HG03103 (cell line): Measurements from ENCODE around the gene CNPY2.
"Not testable (repeated sequence)": the region's sequence is repeated elsewhere in the genome, so short reads cannot be mapped to it uniquely, and the experiment has no call there.

Experiments used
- ATAC-seq: cut with Tn5 transposase; IDR thresholded peaks from one replicate; pipeline ENCODE4 v1.9.1; 2021; ENCODE audit warnings: low read depth; ENCODE audit not compliant: unreplicated experiment

Gene CNPY2

GRCh38 chr12:56334490-56334793 is 18.7 kb upstream of the CNPY2 start:
- ATAC-seq: no peak

- peak; percentile 92 for ATAC-seq
These were observed 18.1 kb upstream of the CNPY2 start, which contains the start of gene PAN2 for GRCh38 chr12:56333679-56334489. Gene PAN2 (minus strand): TSS chr12:56334000. CDS start chr12:56333094, 906 bp downstream.

- ATAC-seq: no peak
These were observed 17.4 kb upstream of the CNPY2 start for GRCh38 chr12:56333197-56333678.

- no peak for ATAC-seq
These were observed 16.9 kb upstream of the CNPY2 start for GRCh38 chr12:56332512-56333196.

GRCh38 chr12:56330936-56331490 is 15.2 kb upstream of the CNPY2 start:
- ATAC-seq: no peak

- no peak for ATAC-seq
These were observed 10.7 kb upstream of the CNPY2 start for GRCh38 chr12:56326533-56326932.

GRCh38 chr12:56326126-56326525 is 10.3 kb upstream of the CNPY2 start:
- ATAC-seq: no peak

GRCh38 chr12:56324206-56324605 is 8.4 kb upstream of the CNPY2 start:
- ATAC-seq: no peak

GRCh38 chr12:56321610-56322009 is 5.8 kb upstream of the CNPY2 start:
- not testable (repeated sequence) for ATAC-seq

GRCh38 chr12:56321027-56321426 is 5.2 kb upstream of the CNPY2 start:
- no peak for ATAC-seq

- no peak for ATAC-seq
These were observed 1.9 kb upstream of the CNPY2 start for GRCh38 chr12:56317675-56318074.

GRCh38 chr12:56315249-56315621 is 553 bp downstream of the CNPY2 start:
- no peak for ATAC-seq

GRCh38 chr12:56311003-56311402 is 4.8 kb downstream of the CNPY2 start:
- no peak for ATAC-seq

GRCh38 chr12:56308714-56309113 is 7.1 kb downstream of the CNPY2 start:
- no peak for ATAC-seq

GRCh38 chr12:56307221-56307965 is 8.4 kb downstream of the CNPY2 start:
- no peak for ATAC-seq

GRCh38 chr12:56304872-56305590 is 10.8 kb downstream of the CNPY2 start:
- ATAC-seq: no peak

- no peak for ATAC-seq
These were observed 11.5 kb downstream of the CNPY2 start for GRCh38 chr12:56304276-56304675.

- no peak for ATAC-seq
These were observed 14.9 kb downstream of the CNPY2 start for GRCh38 chr12:56300644-56301464.

GRCh38 chr12:56299853-56300643 is 15.7 kb downstream of the CNPY2 start, which contains the start of gene CS:
Gene CS (minus strand): TSS chr12:56300330. CDS start chr12:56300201, 129 bp downstream.
- ATAC-seq: peak; percentile 90
